ENCODE results near the gene DYRK4. TPM values are rescaled to one million over a fixed set of nuclear protein-coding genes. Genes with fewer than 3 reads are reported as not detected.

DYRK4 gene
- total and polyA plus RNA-seq, 2 of the 13 experiments (the other 11 are each of a cell fraction or from before 2014, with no cell fraction given): 29.4 to 40.2 TPM

GRCh38 chr12:4604684-4605193 is 42.7 kb downstream of the DYRK4 start (continued):
- TF ChIP-seq THAP9 (CRISPR knock-in tag; IDR thresholded peaks at IDR 0.05; ENCODE audit: borderline replicate concordance) (peak; percentile 47; the same call in 1 of the 2 replicates), ZNF576 (CRISPR knock-in tag; IDR thresholded peaks at IDR 0.05) (no peak), ZFP91 (CRISPR knock-in tag; IDR thresholded peaks at IDR 0.05; ENCODE audit: borderline replicate concordance) (peak; percentile 62; the same call in 1 of the 2 replicates), SP1 (IDR thresholded peaks at IDR 0.05) (no peak), SP1 (CRISPR knock-in tag; IDR thresholded peaks at IDR 0.05) (no peak), SYNCRIP (IDR thresholded peaks at IDR 0.05; ENCODE audit: insufficient read depth, low read depth, low read length) (no peak), RNF2 (conservative IDR thresholded peaks at IDR 0.05; ENCODE audit: low read depth) (no peak), ZNF292 (CRISPR knock-in tag; IDR thresholded peaks at IDR 0.05; ENCODE audit: borderline replicate concordance, low read depth) (no peak), NCOA2 (CRISPR knock-in tag; IDR thresholded peaks at IDR 0.05) (no peak), ATF3 (CRISPR knock-in tag; IDR thresholded peaks at IDR 0.05) (no peak), MXI1 (IDR thresholded peaks at IDR 0.05; ENCODE audit: borderline replicate concordance, low read depth, low read length) (peak; percentile 56; the same call in 1 of the 3 replicates), ZSCAN20 (CRISPR knock-in tag; IDR thresholded peaks at IDR 0.05; ENCODE audit: borderline replicate concordance) (no peak), SIX1 (CRISPR knock-in tag; IDR thresholded peaks at IDR 0.05; ENCODE audit: borderline replicate concordance) (no peak), ZNF850 (CRISPR knock-in tag; conservative IDR thresholded peaks at IDR 0.05) (no peak), ZNF589 (CRISPR knock-in tag; conservative IDR thresholded peaks at IDR 0.05) (no peak), CC2D1A (CRISPR knock-in tag; IDR thresholded peaks at IDR 0.05) (no peak), FOSL1 (CRISPR knock-in tag; IDR thresholded peaks at IDR 0.05; ENCODE audit: borderline replicate concordance) (no peak), ZHX1 (CRISPR knock-in tag; IDR thresholded peaks at IDR 0.05; ENCODE audit: low read depth) (no peak), ZNF549 (CRISPR knock-in tag; IDR thresholded peaks at IDR 0.05) (no peak), RARG (CRISPR knock-in tag; IDR thresholded peaks at IDR 0.05; ENCODE audit: low read depth) (no peak)
- TF ChIP-seq, protein P1, sequence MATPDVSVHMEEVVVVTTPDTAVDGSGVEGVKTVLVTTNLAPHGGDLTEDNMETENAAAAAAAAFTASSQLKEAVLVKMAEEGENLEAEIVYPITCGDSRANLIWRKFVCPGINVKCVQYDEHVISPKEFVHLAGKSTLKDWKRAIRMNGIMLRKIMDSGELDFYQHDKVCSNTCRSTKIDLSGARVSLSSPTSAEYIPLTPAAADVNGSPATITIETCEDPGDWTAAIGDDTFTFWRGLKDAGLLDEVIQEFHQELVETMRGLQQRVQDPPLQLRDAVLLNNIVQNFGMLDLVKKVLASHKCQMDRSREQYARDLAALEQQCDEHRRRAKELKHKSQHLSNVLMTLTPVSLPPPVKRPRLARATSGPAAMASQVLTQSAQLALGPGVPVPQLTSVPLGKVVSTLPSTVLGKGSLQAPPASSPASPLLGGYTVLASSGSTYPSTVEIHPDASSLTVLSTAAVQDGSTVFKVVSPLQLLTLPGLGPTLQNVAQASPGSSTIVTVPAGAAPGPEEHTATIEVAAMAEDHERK (CRISPR knock-in tag; IDR thresholded peaks at IDR 0.05; ENCODE audit: low read depth): no peak
